ENCODE results near the gene TOR2A.

TOR2A gene

GRCh38 chr9:127742435-127743088 lies 7.5 kb upstream of the TOR2A start:
- DNase-seq (ENCODE audit: low spot score): peak; percentile 42

- DNase-seq (ENCODE audit: low spot score): no peak
Observed at GRCh38 chr9:127741831-127742434, 6.8 kb upstream of the TOR2A start.

- DNase-seq (ENCODE audit: low spot score): no peak
Observed at GRCh38 chr9:127739614-127740330, 4.7 kb upstream of the TOR2A start.

- DNase-seq (ENCODE audit: low spot score): no peak
Observed at GRCh38 chr9:127738666-127739065, 3.6 kb upstream of the TOR2A start.

GRCh38 chr9:127735530-127736185 lies 564 bp upstream of the TOR2A start:
- no peak for DNase-seq (ENCODE audit: low spot score)

GRCh38 chr9:127734247-127734746 lies 797 bp downstream of the TOR2A start:
- DNase-seq (ENCODE audit: low spot score): no peak

GRCh38 chr9:127733614-127734013 lies 1.5 kb downstream of the TOR2A start:
- DNase-seq (ENCODE audit: low spot score): no peak

GRCh38 chr9:127732444-127732843 lies 2.6 kb downstream of the TOR2A start:
- no peak for DNase-seq (ENCODE audit: low spot score)

- no peak for DNase-seq (ENCODE audit: low spot score)
Observed at GRCh38 chr9:127731938-127732337, 3.2 kb downstream of the TOR2A start.

- DNase-seq (ENCODE audit: low spot score): no peak
Observed at GRCh38 chr9:127730799-127731410, 4.2 kb downstream of the TOR2A start.

GRCh38 chr9:127730262-127730661 lies 4.8 kb downstream of the TOR2A start:
- DNase-seq (ENCODE audit: low spot score): no peak

- DNase-seq (ENCODE audit: low spot score): no peak
Observed at GRCh38 chr9:127729522-127730256, 5.4 kb downstream of the TOR2A start.

GRCh38 chr9:127728808-127729207 lies 6.3 kb downstream of the TOR2A start:
- no peak for DNase-seq (ENCODE audit: low spot score)

GRCh38 chr9:127726871-127727270 lies 8.2 kb downstream of the TOR2A start:
- no peak for DNase-seq (ENCODE audit: low spot score)

GRCh38 chr9:127724012-127724411 lies 11.1 kb downstream of the TOR2A start:
- no peak for DNase-seq (ENCODE audit: low spot score)

- no peak for DNase-seq (ENCODE audit: low spot score)
Observed at GRCh38 chr9:127723444-127723843, 11.7 kb downstream of the TOR2A start.

- no peak for DNase-seq (ENCODE audit: low spot score)
Observed at GRCh38 chr9:127723013-127723412, 12.1 kb downstream of the TOR2A start.

GRCh38 chr9:127722055-127722745 lies 12.9 kb downstream of the TOR2A start:
- no peak for DNase-seq (ENCODE audit: low spot score)

- no peak for DNase-seq (ENCODE audit: low spot score)
Observed at GRCh38 chr9:127721391-127721821, 13.7 kb downstream of the TOR2A start.

GRCh38 chr9:127720865-127721227 lies 14.2 kb downstream of the TOR2A start:
- DNase-seq (ENCODE audit: low spot score): no peak

Measured in NAMALWA (cell line).